Neural cell (in vitro differentiated cells): ENCODE results near the gene HOXA2. TPM values are rescaled to one million over a fixed set of nuclear protein-coding genes. Genes with fewer than 3 reads are reported as not detected.

Experiments
- H2AFZ ChIP-seq: fragments of 200-600, 300-800 bp; sonication (generic), shearing (Covaris generic); 2 replicates; pipeline ENCODE4 v1.6.0; 2014; ENCODE audit warnings: low read depth, mild to moderate bottlenecking, antibody characterized with exemption, low read length, moderate library complexity
- H3F3A ChIP-seq: fragments of 200-600 bp; shearing (Covaris generic); 2 replicates; pipeline ENCODE4 v1.6.1; 2016; ENCODE audit warnings: mild to moderate bottlenecking, moderate library complexity, mixed read lengths, antibody characterized with exemption, low read length; ENCODE audit not compliant: insufficient read depth, poor library complexity, severe bottlenecking
- H3K27ac ChIP-seq: fragments of 200-600, 300-800 bp; sonication (generic), shearing (Covaris generic); 2 replicates; pipeline ENCODE4 v1.5.1; 2014; ENCODE audit warnings: mild to moderate bottlenecking, low read length, moderate library complexity
- H3K27me3 ChIP-seq: fragments of 300-800, 200-600 bp; sonication (generic), shearing (Covaris generic); 2 replicates; pipeline ENCODE4 v1.6.0; 2014; ENCODE audit warnings: mild to moderate bottlenecking, low read depth, low read length, moderate library complexity; ENCODE audit not compliant: insufficient read depth
- H3K36me3 ChIP-seq: fragments of 300-800, 200-600 bp; sonication (generic), shearing (Covaris generic); 2 replicates; pipeline ENCODE4 v1.5.1; 2014; ENCODE audit warnings: mild to moderate bottlenecking, antibody characterized with exemption, low read length, moderate library complexity; ENCODE audit not compliant: insufficient read depth
- H3K4me2 ChIP-seq: fragments of 300-800, 200-600 bp; sonication (generic), shearing (Covaris generic); 2 replicates; pipeline ENCODE4 v1.6.0; 2014; ENCODE audit warnings: mild to moderate bottlenecking, low read length
- H3K4me3 ChIP-seq: fragments of 300-800, 200-600 bp; sonication (generic), shearing (Covaris generic); 2 replicates; pipeline ENCODE4 v1.5.1; 2014; ENCODE audit warnings: mild to moderate bottlenecking, low read length, moderate library complexity
- H3K79me2 ChIP-seq: fragments of 200-600 bp; shearing (Covaris generic); replicated peaks from 2 replicates; pipeline ENCODE4 v1.6.0; 2014; ENCODE audit warnings: mild to moderate bottlenecking, low read length, moderate library complexity; ENCODE audit not compliant: insufficient read depth
- H3K9ac ChIP-seq: fragments of 300-800, 200-600 bp; sonication (generic), shearing (Covaris generic); 2 replicates; pipeline ENCODE4 v1.6.1; 2016; ENCODE audit warnings: mild to moderate bottlenecking, low read length, mixed read lengths
- H3K9me2 ChIP-seq: fragments of 200-600 bp; shearing (Covaris generic); 2 replicates; pipeline ENCODE4 v1.6.1; 2016; ENCODE audit warnings: mild to moderate bottlenecking, low read length, mixed read lengths; ENCODE audit not compliant: insufficient read depth
- H3K9me3 ChIP-seq: fragments of 200-600, 300-800 bp; sonication (generic), shearing (Covaris generic); 2 replicates; pipeline ENCODE4 v1.6.1; 2016; ENCODE audit warnings: mild to moderate bottlenecking, mixed run types, low read length, moderate library complexity, mixed read lengths
- H4K20me1 ChIP-seq: fragments of 200-600 bp; shearing (Covaris generic); 2 replicates; pipeline ENCODE4 v1.6.1; 2016; ENCODE audit warnings: mild to moderate bottlenecking, mixed run types; ENCODE audit not compliant: insufficient read depth
- EP300 ChIP-seq: fragments of 450-650 bp; conservative IDR thresholded peaks from 2 replicates; pipeline ENCODE4 v1.6.1; 2014; ENCODE audit warnings: antibody characterized with exemption, mild to moderate bottlenecking, moderate library complexity; ENCODE audit not compliant: poor library complexity, severe bottlenecking
- EZH2 ChIP-seq: fragments of 200-600, 300-800 bp; shearing (Covaris generic), sonication (generic); IDR thresholded peaks from 2 replicates; pipeline ENCODE4 v1.6.1; 2014; ENCODE audit warnings: antibody characterized with exemption, low read length, borderline replicate concordance, mild to moderate bottlenecking; ENCODE audit not compliant: insufficient read depth, poor library complexity, severe bottlenecking
- MXI1 ChIP-seq: fragments of 450-650 bp; conservative IDR thresholded peaks from 2 replicates; pipeline ENCODE4 v1.6.1; 2014; ENCODE audit warnings: antibody characterized with exemption, mild to moderate bottlenecking; ENCODE audit not compliant: poor library complexity, severe bottlenecking
- POLR2AphosphoS5 ChIP-seq: IDR thresholded peaks from 2 replicates; pipeline ENCODE4 v1.6.1; 2012
- RAD21 ChIP-seq: fragments of 450-650 bp; conservative IDR thresholded peaks from 2 replicates; pipeline ENCODE4 v1.6.1; 2014; ENCODE audit warnings: antibody characterized with exemption, mild to moderate bottlenecking, moderate library complexity
- SMC3 ChIP-seq: fragments of 450-650 bp; conservative IDR thresholded peaks from 2 replicates; pipeline ENCODE4 v1.6.1; 2014; ENCODE audit warnings: antibody characterized with exemption, mild to moderate bottlenecking, moderate library complexity; ENCODE audit not compliant: poor library complexity
- TAF1 ChIP-seq: IDR thresholded peaks from 2 replicates; pipeline ENCODE4 v1.6.1; 2012; ENCODE audit warnings: low read depth
- polyA plus RNA-seq: library from polyadenylated mRNA; depleted of rRNA; stranded (reverse); fragments of >200 nt; gene quantifications from 2 replicates; pipeline ENCODE4 v1.2.3, GENCODE V29; 2014
- TF ChIP-seq, protein P1 (sequence below): IDR thresholded peaks from 2 replicates; pipeline ENCODE4 v1.6.1; 2012; ENCODE audit warnings: borderline replicate concordance
- TF ChIP-seq, protein P2 (sequence below): fragments of 450-650 bp; IDR thresholded peaks from 2 replicates; pipeline ENCODE4 v1.5.1; 2014; ENCODE audit warnings: antibody characterized with exemption, mild to moderate bottlenecking, moderate library complexity; ENCODE audit not compliant: poor library complexity, severe bottlenecking

HOXA2 gene
- polyA plus RNA-seq, 1 donor from 2014 or later: not detected

DNA sequence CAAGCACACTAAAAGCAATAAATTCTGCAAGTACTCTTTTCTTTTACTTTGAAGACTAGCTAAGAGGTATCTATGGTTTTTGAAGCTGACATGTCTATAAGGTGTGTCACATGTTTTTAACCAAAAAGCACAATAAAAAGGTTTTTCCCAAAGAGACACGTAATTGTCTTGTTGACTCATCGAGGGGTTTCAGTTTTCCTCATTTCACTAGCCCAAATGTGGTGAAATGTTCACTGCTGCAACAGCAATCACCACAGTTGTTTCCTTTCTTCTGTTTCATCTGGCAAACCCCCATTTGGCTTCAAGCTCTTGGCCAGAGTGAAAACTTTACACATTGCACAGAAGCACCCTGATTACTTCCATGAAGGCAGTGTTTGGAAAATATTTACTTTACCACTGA is 31.9 kb upstream of the HOXA2 start:
- Histone ChIP-seq H3K4me3 (no peak overlapping the region), H4K20me1 (no peaks in the 10 kb centered on the region), H3K27ac (no peak overlapping the region), H3K9me2 (no peaks in the 10 kb centered on the region), H2AFZ (no peak overlapping the region), H3K36me3 (no peaks in the 10 kb centered on the region), H3K27me3 (peaks cover 98% of the 10 kb centered on the region), H3K79me2 (no peaks in the 10 kb centered on the region), H3K4me2 (no peak overlapping the region), H3F3A (no peaks in the 10 kb centered on the region), H3K9me3 (peaks cover 10% of the 10 kb centered on the region), H3K9ac (no peak overlapping the region)
- TF ChIP-seq POLR2AphosphoS5 (no peak), MXI1 (no peak), SMC3 (no peak), EZH2 (no peak)
- TF ChIP-seq, protein P1, sequence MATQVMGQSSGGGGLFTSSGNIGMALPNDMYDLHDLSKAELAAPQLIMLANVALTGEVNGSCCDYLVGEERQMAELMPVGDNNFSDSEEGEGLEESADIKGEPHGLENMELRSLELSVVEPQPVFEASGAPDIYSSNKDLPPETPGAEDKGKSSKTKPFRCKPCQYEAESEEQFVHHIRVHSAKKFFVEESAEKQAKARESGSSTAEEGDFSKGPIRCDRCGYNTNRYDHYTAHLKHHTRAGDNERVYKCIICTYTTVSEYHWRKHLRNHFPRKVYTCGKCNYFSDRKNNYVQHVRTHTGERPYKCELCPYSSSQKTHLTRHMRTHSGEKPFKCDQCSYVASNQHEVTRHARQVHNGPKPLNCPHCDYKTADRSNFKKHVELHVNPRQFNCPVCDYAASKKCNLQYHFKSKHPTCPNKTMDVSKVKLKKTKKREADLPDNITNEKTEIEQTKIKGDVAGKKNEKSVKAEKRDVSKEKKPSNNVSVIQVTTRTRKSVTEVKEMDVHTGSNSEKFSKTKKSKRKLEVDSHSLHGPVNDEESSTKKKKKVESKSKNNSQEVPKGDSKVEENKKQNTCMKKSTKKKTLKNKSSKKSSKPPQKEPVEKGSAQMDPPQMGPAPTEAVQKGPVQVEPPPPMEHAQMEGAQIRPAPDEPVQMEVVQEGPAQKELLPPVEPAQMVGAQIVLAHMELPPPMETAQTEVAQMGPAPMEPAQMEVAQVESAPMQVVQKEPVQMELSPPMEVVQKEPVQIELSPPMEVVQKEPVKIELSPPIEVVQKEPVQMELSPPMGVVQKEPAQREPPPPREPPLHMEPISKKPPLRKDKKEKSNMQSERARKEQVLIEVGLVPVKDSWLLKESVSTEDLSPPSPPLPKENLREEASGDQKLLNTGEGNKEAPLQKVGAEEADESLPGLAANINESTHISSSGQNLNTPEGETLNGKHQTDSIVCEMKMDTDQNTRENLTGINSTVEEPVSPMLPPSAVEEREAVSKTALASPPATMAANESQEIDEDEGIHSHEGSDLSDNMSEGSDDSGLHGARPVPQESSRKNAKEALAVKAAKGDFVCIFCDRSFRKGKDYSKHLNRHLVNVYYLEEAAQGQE: no peak

DNA sequence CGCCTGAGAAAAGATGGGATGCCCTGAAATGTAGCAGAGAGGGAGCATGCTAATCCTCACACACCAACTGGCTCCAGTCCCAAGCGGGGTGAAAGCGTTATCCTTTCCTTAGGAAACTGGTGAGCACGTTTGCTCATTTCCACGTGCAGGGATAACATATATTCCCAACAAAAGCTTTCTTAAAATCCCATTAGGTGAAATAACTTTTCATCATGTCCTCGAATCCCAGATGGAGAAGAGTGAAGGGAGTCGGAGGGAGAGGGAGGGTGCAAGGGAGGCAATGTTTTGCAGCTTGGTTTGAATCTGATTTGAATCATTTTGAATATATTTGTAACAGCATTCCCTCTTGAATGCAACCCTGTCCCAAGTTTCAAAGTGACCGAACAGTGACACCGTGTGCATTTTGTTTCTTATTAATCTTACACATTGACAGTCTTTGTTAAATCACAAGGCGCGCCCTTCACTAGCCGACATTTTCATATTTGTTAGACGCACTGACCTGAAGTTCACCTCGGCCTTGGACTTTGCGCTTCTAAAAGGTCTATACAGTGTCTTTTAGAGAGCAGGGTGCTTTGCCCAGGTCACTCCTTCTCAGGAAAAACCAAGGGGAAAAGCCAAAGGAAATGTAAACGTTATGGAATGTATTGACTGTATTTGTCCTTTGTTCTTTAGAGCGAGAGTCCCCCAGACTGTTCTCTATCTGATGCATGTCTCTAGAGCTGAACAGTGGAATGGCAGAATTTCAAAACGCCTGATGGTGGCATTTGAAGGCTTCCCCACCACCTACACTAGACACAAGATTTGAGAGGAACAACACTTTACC is 31.1 kb upstream of the HOXA2 start:
- peaks cover 16% of the 10 kb centered on the region for H3K9me3 ChIP-seq
- H3K79me2 ChIP-seq: no peaks in the 10 kb centered on the region
- no peaks in the 10 kb centered on the region for H3K9me2 ChIP-seq
- H3K27ac ChIP-seq: no peak overlapping the region
- H3K4me2 ChIP-seq: no peak overlapping the region
- H3F3A ChIP-seq: no peaks in the 10 kb centered on the region
- TF ChIP-seq SMC3: no peak
- no peaks in the 10 kb centered on the region for H3K36me3 ChIP-seq
- no peak overlapping the region for H3K9ac ChIP-seq
- peaks cover 98% of the 10 kb centered on the region for H3K27me3 ChIP-seq
- H3K4me3 ChIP-seq: no peak overlapping the region
- no peaks in the 10 kb centered on the region for H4K20me1 ChIP-seq
- H2AFZ ChIP-seq: no peak overlapping the region

DNA sequence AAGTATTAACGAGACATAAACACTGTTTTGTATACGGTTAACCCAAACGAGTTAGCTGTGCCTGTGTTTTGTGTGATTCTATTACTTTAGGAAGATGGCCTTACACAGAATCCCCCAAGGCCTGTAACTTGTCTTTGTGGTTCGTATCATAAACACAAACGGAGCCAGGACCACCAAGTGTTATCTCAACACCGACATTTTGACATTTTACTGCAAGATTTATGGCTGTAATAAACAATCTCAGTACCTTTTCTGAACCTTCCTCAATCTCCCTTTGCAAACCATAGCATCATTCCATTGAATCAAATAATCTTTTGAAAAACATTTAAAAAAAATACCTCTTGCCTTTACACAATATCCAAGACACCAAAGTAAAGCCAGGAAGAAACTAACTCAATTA is 30.5 kb upstream of the HOXA2 start:
- TF ChIP-seq EZH2 (no peak), SMC3 (no peak), MXI1 (no peak), POLR2AphosphoS5 (no peak), RAD21 (no peak), EP300 (no peak), TAF1 (no peak)
- TF ChIP-seq, protein P1: no peak
- TF ChIP-seq, protein P2, sequence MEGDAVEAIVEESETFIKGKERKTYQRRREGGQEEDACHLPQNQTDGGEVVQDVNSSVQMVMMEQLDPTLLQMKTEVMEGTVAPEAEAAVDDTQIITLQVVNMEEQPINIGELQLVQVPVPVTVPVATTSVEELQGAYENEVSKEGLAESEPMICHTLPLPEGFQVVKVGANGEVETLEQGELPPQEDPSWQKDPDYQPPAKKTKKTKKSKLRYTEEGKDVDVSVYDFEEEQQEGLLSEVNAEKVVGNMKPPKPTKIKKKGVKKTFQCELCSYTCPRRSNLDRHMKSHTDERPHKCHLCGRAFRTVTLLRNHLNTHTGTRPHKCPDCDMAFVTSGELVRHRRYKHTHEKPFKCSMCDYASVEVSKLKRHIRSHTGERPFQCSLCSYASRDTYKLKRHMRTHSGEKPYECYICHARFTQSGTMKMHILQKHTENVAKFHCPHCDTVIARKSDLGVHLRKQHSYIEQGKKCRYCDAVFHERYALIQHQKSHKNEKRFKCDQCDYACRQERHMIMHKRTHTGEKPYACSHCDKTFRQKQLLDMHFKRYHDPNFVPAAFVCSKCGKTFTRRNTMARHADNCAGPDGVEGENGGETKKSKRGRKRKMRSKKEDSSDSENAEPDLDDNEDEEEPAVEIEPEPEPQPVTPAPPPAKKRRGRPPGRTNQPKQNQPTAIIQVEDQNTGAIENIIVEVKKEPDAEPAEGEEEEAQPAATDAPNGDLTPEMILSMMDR: no peak
- H3K79me2 ChIP-seq: no peaks in the 10 kb centered on the region
- no peaks in the 10 kb centered on the region for H3F3A ChIP-seq
- H3K9ac ChIP-seq: no peak overlapping the region
- no peak overlapping the region for H3K27ac ChIP-seq
- peaks cover 98% of the 10 kb centered on the region for H3K27me3 ChIP-seq
- no peak overlapping the region for H3K4me2 ChIP-seq
- H4K20me1 ChIP-seq: no peaks in the 10 kb centered on the region
- H3K9me2 ChIP-seq: no peaks in the 10 kb centered on the region
- H2AFZ ChIP-seq: no peak overlapping the region
- no peak overlapping the region for H3K4me3 ChIP-seq
- no peaks in the 10 kb centered on the region for H3K36me3 ChIP-seq
- peaks cover 16% of the 10 kb centered on the region for H3K9me3 ChIP-seq
